GM15510 (cell line): ENCODE data around the gene DLGAP3.

Experiments used
- POLR2A ChIP-seq: IDR thresholded peaks from 3 replicates; pipeline ENCODE4 v1.6.1; 2011; ENCODE audit warnings: borderline replicate concordance; ENCODE audit not compliant: insufficient read length; ENCODE audit errors: extremely low read depth

Gene DLGAP3

GRCh38 chr1:34929853-34930701, 627 bp upstream of the DLGAP3 start:
- TF ChIP-seq POLR2A: no peak

DNA sequence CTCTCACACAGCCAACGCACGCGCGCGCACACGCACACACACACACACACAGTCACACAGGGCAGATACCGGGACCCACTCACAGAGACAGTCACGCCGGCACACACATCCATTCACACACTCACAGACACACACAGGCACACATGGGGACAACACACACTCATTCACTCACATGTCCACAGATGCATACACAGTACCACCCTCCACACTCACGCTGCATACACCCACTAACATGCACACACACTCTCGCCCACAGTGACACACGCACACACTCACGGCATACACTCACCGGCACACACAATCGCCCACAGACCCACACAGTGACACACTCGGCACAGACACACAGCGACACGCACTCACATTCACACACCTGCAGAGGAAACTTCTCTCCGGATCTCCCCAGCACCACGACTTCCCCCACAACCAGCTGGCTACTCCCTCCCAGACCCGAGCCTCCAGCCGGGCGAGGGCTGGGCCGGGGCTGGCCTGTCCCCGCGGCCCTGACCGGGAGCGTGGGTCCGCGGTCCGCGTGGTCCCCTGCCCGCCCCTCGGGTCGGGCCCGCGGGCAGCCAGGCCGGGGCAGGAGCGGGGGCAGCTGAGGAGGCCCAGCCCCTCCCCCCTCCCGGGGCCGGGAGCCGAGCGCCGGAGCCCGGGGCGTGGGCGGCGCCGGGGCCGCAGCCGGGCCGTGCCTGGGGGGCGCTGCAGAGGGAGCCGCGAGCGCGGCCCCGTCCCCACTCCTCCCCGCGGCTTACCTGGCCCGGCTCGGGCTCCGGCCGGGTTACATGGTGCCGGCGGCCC, 552 bp downstream of the DLGAP3 start:
- no peak for TF ChIP-seq POLR2A

DNA sequence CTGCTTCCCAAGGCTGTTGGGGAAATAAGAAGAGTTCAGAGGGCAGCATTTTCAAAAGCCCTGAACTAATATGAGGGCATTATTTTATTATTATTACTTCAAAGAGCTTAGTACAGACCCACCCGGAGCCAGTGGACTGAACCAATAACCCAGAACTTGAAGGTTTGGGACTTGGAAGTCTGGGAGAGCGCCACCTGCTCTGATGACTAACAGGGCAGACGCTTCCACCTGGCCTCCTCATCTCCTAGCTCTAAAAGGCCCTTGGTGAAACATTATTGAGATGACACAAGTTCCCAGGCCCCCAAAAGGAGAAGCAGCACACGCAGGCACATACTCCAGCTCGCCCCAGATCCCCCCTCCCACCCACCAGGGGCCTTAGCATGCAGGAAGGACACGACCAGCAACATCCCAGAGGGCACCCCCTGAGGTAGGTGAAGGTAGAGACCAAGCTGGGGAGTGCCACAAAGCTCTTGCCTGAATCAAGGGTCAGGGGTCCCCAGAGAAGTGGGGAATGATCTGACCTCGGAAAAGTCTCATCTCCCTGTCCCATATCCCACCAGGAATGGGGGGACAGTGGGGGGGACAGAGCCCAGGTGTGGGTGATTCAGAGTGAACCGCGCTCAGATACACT, 1.3 kb downstream of the DLGAP3 start:
- no peak for TF ChIP-seq POLR2A

DNA sequence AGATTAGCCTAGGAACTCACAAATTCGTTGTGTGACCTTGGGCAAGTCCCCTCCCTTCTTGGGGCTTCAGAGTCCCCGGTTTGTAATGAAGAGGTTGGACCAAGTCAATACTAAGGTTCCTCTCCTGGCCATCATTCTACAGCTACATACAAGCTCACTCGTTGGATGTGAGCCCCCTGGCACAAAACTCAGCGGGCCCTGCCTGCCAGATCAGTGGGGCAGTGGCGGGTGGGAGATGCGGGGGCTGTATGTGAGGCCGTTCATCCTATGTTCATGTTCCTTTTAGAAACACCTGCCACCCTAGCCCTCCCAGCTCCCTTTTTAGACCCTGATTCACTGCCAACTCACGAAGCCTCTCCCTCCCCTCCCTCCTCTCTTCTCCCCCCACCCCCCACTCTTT, 2.1 kb downstream of the DLGAP3 start:
- no peak for TF ChIP-seq POLR2A

GRCh38 chr1:34926894-34927293, 2.6 kb downstream of the DLGAP3 start:
- no peak for TF ChIP-seq POLR2A

DNA sequence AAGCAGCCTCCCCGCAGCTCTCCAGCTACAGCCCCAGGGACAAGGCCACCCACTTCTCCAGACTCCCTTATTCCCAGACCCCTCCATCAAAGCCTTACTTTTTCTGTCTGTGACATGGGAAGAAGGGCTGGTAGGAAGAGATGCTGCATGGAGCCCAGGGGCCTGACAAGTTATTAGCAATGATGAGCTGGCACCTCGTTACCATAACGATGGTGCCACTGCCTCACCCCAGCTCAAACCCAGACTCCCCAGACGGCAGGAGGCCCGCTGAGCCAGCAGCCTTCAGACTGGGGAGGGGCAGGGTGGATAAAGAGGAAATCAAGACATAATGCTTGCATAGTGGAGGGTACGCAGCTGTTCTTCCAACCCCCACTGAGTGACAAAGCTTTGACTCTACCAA, 3.3 kb downstream of the DLGAP3 start:
- no peak for TF ChIP-seq POLR2A

DNA sequence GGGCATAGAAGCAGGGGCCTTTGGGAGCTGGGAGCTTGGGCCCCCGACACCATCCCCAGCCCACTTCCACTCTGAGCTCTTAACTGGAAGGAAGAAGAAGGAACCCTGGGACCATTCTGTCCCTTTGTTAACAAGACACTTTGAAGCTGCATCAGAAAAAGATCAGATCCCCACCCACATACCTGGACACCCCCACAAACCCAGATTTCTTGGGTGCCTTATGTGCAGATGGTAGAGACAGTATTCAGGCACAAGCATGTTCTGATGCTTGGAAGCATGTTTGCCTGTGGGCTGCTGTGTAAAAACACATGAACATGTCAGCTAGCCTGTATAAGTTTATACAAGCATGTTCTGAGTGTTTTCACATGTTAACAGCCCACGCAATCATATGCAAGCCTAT, 3.7 kb downstream of the DLGAP3 start:
- TF ChIP-seq POLR2A: no peak

DNA sequence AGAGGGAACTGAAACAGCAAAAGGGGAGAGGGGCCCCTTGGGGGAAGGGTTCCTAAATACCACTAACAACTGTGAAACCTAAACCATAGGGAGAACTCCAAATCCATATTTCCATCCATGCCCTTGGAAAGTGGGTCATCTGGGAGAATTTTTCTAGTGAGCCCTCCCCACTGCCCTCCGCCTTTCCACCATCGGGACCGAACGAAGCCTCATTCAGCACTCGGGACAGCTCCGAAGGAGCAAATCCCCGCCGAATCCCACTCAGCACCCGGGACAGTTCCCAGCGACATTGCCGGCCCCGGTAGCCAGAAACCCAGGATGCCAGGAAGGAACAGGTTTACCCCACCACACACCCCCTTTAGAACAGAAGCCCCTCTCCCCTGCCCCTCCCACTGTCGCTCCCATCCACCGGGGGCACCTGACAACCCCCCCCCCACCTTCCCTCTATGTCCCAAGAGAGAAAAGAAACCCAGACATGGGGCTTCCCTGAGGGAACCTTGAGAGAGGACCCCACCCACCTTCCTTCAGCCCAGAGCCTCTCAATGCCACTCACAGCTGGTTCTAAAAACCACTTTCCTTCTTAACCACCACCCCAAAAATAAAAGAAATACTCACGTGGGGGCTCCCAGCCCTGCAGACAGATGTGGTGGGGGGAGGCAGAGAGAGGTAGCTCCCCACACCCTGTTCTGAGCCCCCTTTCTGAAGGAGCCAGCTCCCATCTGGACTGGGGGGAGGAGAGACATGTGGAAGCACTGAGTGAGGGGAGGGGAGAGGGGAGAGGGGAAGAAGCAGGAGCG, 4.5 kb downstream of the DLGAP3 start:
- no peak for TF ChIP-seq POLR2A

DNA sequence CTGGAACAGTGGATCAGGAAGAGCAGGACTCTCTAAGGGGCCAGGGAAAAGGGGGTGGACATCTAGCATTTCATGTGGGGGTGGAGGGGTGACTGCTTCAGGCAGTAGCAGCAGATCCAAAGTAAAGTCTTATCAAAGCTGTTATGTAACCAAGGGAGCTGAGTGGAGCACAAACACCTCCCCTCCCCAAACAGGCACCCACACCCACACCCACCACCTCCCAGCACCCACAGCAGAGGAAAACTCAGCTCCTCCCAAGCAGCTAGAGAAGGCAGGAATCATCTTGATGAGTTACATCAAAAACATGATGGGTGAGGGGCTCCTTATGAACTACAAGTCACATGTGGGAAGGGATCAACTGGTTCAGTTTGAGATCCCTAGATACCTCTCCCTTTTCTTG, 6.0 kb downstream of the DLGAP3 start:
- TF ChIP-seq POLR2A: no peak

DNA sequence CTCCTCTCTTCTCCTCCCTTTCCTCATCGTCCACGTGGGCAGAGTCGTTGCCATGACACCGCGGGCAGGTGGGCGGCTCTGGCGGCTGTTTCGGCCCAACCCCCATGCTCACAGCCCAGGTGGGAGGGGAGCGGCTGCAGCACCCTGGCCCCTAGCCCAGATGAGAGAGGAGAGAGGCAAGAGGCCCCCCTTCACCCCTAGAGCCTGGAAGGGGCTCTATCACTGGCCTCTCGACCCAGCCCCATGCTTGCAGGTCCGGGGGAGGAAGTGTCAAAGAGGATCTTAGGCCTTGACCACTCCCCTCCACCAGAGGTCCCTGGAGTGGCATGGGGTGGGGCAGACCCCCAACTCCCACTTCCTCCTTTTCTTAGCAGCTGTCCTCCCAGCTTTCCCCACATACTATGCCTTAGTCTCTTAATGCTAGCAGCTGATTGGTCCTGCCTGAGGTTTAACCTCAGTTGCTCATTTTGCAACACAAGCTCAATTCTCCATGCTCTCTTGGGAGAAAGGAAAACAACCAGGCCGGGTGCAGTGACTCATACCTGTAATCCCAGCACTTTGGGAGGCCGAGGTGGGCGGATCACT, 10.4 kb downstream of the DLGAP3 start:
- TF ChIP-seq POLR2A: no peak

DNA sequence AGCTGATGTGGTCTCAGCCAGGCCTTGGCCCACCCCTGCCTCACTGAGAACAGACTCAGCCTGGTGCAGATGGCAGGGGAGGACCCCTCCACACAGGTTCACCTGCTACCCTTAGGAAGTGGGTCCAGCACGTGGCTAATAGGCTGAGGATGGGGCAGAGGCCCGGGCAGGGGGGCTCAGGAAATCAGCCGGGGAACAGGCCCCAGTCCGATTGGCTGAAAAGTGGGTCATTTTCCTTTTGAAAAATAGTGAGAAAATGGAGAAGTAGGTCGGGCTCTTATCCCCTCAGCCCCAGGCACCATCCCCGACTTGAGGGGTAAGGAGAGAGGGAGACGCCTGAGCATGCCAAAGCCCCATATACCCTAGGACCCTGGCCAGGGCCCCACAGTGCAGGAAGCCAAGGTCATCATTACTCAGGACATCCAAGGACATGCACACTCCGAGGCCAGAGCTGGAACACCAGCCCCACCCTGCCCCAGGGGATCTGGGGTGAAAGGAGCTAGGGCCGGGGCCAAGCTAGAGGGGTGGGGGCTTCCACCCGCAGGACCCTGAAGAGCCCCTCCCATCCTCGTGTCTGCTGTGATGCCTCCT, 11.0 kb downstream of the DLGAP3 start:
- no peak for TF ChIP-seq POLR2A

DNA sequence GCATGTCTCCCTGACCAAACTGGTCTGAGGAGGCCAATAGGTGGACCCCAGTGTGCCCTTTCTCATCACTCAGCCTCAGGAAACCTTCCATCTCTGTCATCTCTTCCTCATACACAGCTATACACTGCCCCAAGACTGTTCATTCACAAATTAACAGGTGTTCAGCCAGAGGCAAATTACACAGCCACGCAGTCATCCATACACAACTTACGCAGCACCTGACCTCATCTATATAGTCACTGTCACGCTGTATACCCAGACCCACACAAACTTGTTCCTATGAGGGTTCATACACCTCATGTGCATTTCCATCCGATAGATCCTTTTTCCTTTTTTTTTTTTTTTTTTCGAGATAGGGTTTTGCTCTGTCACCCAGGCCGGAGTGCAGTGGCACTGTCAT, 12.4 kb downstream of the DLGAP3 start:
- TF ChIP-seq POLR2A: no peak

- no peak for TF ChIP-seq POLR2A
Measured at GRCh38 chr1:34916104-34916503, 13.3 kb downstream of the DLGAP3 start.

- TF ChIP-seq POLR2A: no peak
Measured at GRCh38 chr1:34915521-34915920, 13.9 kb downstream of the DLGAP3 start.
